NB4 (cell line): ENCODE data around the gene ADRB1.

Experiments used
- DNase-seq: peaks from one replicate; pipeline ENCODE4 v3.0.0; 2010; ENCODE audit warnings: low read depth
- H3K4me3 ChIP-seq: one replicate; pipeline ENCODE4 v1.5.1; 2011; ENCODE audit warnings: mild to moderate bottlenecking, low read depth, low read length, moderate library complexity
- MYC ChIP-seq: IDR thresholded peaks from 2 replicates; pipeline ENCODE4 v1.6.1; 2011; ENCODE audit warnings: low read depth, low read length
- POLR2A ChIP-seq: IDR thresholded peaks from 2 replicates; pipeline ENCODE4 v1.6.1; 2011; ENCODE audit warnings: mild to moderate bottlenecking; ENCODE audit not compliant: insufficient read length; ENCODE audit errors: extremely low read depth
- TF ChIP-seq, protein P1 (sequence below): IDR thresholded peaks from one replicate; pipeline ENCODE4 v1.5.1; 2012; ENCODE audit warnings: low read depth, low read length
- TF ChIP-seq, protein P2 (sequence below): IDR thresholded peaks from 2 replicates; pipeline ENCODE4 v1.6.1; 2011; ENCODE audit warnings: low read depth, low read length

ADRB1 gene

DNA sequence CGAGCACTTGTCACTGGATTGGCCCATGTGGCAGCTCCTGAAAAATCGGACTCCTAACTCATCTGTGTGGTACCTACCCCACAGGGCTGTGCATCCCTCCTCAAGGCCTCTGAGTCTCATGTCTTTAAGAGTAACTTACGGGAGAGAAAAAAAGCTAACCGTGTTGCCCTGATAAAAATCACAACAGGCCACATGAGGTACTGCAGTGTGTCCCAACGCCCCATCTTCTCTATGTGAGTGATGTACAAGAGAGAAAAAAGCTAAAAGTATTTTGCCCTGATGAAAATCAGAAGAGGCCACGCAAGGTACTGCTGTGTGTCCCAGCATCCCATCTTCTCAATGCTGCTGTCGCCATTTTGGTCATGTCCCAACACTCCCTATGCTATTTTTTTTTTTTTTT lies 41.2 kb upstream of the ADRB1 start:
- TF ChIP-seq POLR2A (no peak), MYC (no peak)
- TF ChIP-seq, protein P1, sequence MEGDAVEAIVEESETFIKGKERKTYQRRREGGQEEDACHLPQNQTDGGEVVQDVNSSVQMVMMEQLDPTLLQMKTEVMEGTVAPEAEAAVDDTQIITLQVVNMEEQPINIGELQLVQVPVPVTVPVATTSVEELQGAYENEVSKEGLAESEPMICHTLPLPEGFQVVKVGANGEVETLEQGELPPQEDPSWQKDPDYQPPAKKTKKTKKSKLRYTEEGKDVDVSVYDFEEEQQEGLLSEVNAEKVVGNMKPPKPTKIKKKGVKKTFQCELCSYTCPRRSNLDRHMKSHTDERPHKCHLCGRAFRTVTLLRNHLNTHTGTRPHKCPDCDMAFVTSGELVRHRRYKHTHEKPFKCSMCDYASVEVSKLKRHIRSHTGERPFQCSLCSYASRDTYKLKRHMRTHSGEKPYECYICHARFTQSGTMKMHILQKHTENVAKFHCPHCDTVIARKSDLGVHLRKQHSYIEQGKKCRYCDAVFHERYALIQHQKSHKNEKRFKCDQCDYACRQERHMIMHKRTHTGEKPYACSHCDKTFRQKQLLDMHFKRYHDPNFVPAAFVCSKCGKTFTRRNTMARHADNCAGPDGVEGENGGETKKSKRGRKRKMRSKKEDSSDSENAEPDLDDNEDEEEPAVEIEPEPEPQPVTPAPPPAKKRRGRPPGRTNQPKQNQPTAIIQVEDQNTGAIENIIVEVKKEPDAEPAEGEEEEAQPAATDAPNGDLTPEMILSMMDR, result no peak
- TF ChIP-seq, protein P2, sequence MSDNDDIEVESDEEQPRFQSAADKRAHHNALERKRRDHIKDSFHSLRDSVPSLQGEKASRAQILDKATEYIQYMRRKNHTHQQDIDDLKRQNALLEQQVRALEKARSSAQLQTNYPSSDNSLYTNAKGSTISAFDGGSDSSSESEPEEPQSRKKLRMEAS, result no peak
- no peak overlapping the region for H3K4me3 ChIP-seq
- DNase-seq, result no peak

DNA sequence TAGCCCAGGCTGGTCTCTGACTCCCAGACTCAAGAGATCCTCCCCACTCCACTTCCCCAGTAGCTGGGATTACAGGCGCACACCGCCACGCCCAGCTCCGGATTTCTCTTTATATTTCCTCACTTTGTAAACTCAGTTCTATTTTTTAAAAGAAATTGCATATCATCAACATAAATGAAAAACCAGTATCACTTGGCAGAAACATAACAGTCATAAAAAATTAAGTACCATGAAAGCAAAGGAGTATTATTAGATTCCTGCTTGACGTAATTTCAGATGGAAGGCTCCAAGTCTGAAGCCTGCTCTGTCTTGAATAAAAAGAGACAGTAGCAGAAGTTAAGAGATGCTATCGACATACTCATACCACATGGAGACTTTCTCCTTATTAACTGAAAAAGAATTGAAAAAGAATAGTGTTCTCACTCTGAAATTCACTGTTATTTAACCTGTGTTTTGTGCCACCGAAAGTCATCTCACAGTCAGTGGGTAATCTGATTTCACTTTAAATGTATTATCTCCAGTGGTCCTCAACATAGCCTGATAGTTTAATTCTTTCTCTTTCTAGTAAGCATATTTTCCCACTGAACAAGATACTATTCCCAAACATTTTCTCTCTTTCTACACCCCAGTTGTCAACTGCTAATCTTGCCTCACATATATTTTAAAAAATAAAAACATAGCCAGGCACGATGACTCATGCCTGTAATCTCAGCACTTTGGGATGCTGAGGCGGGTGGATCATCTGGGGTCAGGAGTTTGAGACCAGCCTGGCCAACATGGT lies 40.3 kb upstream of the ADRB1 start:
- TF ChIP-seq MYC, result no peak
- TF ChIP-seq, protein P1, result no peak
- TF ChIP-seq, protein P2, result no peak
- TF ChIP-seq POLR2A, result no peak
- H3K4me3 ChIP-seq, result no peak overlapping the region
- DNase-seq, result no peak

DNA sequence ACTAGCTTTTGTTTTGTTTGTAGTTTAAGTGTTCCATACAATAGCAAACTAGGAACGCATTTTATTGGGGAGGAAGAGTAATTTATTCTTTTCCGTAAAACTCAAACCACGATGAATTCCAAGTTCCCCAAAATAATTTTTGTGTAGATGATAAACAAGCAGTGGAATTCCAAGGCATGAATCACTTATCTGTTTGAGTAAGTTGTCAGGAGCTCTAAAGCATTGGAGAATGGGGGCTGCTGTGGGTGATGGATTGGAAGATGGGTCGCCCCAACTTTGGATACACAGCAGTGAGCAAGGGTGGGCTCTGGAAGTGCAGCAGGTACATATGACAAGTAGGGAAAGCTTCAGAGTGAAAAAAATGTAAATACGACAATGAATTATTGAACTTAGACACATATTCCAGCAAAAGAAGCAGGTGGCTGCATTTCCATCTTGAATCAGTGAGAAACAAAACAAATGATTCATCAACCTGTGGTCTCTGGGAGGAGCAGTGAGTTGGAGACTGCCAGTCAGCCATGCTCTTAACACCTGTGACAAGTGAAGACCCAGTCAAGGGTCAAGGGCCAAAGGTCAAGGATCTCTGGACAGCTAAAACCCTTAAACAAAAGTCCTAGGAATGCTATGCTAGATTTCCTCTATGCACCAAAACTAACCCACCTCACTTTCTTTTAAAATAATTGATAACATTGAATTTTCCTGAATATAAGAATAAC lies 34.2 kb upstream of the ADRB1 start:
- no peak overlapping the region for H3K4me3 ChIP-seq
- DNase-seq, result no peak
- no peak for TF ChIP-seq POLR2A
- TF ChIP-seq, protein P2, result no peak
- no peak for TF ChIP-seq MYC
- TF ChIP-seq, protein P1, result no peak

DNA sequence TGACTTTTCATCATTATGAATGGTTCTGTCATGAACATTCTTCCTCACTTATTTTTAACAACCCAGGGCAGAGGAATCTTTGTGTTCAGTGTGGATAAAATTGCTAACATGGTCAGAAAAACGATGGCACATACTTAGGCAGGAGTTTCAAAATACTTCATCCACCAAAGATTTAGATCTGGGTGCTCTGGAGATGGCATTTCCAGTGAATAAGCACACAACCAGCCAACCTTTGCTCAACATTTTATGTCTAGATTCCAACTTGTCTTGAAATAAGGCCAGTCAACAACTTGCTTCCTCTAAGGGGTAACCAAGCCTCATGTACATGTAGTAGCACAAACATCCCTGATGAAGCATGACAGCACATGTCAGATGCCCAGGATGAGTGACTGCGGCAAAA lies 33.4 kb upstream of the ADRB1 start:
- TF ChIP-seq MYC, result no peak
- TF ChIP-seq, protein P1, result no peak
- TF ChIP-seq POLR2A, result no peak
- TF ChIP-seq, protein P2, result no peak
- no peak for DNase-seq
- H3K4me3 ChIP-seq, result no peak overlapping the region

DNA sequence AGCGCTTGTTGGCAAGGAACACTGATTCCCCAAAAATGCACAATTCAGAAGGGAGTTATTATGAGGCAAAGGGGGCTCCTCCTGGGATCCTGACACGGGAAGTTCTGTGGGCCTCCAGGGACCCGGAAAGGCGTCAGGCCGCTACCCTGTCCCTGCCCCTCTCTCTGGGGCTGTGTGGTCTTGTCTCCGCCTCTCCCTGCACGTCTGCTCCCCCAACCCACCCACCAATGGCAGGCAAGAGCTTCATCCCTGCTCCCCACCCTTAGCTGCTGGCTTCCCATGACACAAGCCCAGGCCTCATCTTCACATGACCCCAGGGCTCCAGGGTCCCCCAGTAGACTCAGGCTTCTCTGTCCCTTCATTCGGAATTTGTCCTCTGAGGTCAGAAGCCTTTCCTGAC lies 31.0 kb upstream of the ADRB1 start:
- no peak overlapping the region for H3K4me3 ChIP-seq
- TF ChIP-seq, protein P1, result no peak
- TF ChIP-seq, protein P2, result no peak
- TF ChIP-seq MYC, result no peak
- DNase-seq, result no peak
